Neural crest cell (in vitro differentiated cells): ENCODE data around the gene DCAF8L1. TPM values are rescaled to one million over a fixed set of nuclear protein-coding genes. Genes with fewer than 3 reads are reported as not detected.

ENCODE experiments used
- DNase-seq: peaks from one replicate; pipeline ENCODE4 v3.0.0; 2021; ENCODE audit warnings: low read depth, mixed read lengths, low spot score
- H3K27ac Mint-ChIP-seq: one replicate; pipeline ENCODE4 v1.8.0; 2021; ENCODE audit warnings: mild to moderate bottlenecking, mixed read lengths; ENCODE audit not compliant: unreplicated experiment
- H3K27me3 Mint-ChIP-seq: 2 replicates; pipeline ENCODE4 v1.8.0; 2021; ENCODE audit warnings: low read depth, mild to moderate bottlenecking, mixed read lengths
- H3K36me3 Mint-ChIP-seq: 2 replicates; pipeline ENCODE4 v1.8.0; 2021; ENCODE audit warnings: low read depth, mild to moderate bottlenecking, mixed read lengths
- H3K4me1 Mint-ChIP-seq: 2 replicates; pipeline ENCODE4 v1.8.0; 2021; ENCODE audit warnings: mixed read lengths
- H3K4me3 Mint-ChIP-seq: one replicate; pipeline ENCODE4 v1.8.0; 2021; ENCODE audit warnings: mild to moderate bottlenecking, mixed read lengths
- H3K9me3 Mint-ChIP-seq: 2 replicates; pipeline ENCODE4 v1.8.0; 2021; ENCODE audit warnings: mixed read lengths
- total RNA-seq: library from RNA; stranded (reverse); gene quantifications from 2 replicates; pipeline ENCODE4 v1.2.1, GENCODE V29; 2021
- TF ChIP-seq, protein P1 (sequence below): fragments of 200-600 bp; sonication (generic); conservative IDR thresholded peaks from 2 replicates; pipeline ENCODE4 v1.5.0; 2021; ENCODE audit warnings: antibody characterized with exemption, mild to moderate bottlenecking

Gene DCAF8L1
- total RNA-seq, 1 donor from 2014 or later, result not detected

DNA sequence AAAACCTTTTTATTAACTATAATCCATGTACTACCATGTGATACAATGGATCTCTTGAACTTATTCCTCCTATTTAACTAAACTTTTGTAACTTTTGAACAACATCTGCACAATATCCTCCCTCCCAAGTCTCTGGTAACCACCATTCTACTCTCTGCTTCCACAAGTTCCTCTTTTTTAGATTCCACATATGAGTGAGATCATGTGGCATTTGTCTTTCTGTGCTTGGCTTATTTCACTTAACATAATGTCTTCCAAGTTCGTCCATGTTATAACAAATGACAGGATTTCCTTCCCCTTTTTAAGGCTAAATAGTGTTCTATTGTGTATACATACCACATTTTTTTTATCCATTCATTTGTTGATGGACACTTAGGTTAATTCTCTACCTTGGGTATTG, 28.1 kb downstream of the DCAF8L1 start:
- Mint-ChIP-seq H3K9me3 (peaks cover 8% of the 10 kb centered on the region), H3K27ac (no peak overlapping the region), H3K27me3 (no peaks in the 10 kb centered on the region), H3K36me3 (no peaks in the 10 kb centered on the region), H3K4me1 (no peaks in the 10 kb centered on the region), H3K4me3 (no peak overlapping the region)
- DNase-seq, result no peak
- TF ChIP-seq, protein P1, sequence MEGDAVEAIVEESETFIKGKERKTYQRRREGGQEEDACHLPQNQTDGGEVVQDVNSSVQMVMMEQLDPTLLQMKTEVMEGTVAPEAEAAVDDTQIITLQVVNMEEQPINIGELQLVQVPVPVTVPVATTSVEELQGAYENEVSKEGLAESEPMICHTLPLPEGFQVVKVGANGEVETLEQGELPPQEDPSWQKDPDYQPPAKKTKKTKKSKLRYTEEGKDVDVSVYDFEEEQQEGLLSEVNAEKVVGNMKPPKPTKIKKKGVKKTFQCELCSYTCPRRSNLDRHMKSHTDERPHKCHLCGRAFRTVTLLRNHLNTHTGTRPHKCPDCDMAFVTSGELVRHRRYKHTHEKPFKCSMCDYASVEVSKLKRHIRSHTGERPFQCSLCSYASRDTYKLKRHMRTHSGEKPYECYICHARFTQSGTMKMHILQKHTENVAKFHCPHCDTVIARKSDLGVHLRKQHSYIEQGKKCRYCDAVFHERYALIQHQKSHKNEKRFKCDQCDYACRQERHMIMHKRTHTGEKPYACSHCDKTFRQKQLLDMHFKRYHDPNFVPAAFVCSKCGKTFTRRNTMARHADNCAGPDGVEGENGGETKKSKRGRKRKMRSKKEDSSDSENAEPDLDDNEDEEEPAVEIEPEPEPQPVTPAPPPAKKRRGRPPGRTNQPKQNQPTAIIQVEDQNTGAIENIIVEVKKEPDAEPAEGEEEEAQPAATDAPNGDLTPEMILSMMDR, result no peak

DNA sequence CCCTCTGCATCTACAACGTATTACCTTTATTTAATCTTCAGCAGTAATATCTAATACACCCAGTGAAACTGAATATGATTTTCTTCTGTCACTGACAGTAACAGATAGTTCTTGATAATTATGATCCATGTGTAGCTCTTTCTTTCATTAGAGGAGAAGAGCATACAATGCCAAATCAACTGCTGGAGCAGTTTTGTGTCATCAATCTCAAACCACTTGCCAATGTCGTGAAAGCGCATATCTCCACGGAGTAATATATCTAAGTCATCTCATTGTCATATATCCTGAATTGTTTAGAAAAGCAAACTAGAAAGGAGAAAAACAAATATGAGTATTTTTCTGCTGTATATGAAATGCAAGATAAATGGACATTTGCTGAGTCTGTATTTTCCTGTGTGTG, 47.9 kb downstream of the DCAF8L1 start:
- Mint-ChIP-seq H3K27me3 (no peaks in the 10 kb centered on the region), H3K9me3 (no peaks in the 10 kb centered on the region), H3K4me1 (no peaks in the 10 kb centered on the region), H3K4me3 (no peak overlapping the region), H3K27ac (no peak overlapping the region), H3K36me3 (no peaks in the 10 kb centered on the region)
- DNase-seq, result no peak
- TF ChIP-seq, protein P1, result no peak

Other genes starting within 250 kb of the DCAF8L1 start
- not detected in 2 replicates for gene MAGEB10, start 173.5 kb downstream of the DCAF8L1 start, total RNA-seq